Neural progenitor cell (in vitro differentiated cells): ENCODE results near the gene MYL5.

Source experiments
- EZH2 ChIP-seq: fragments of 200-600 bp; sonication (generic); IDR thresholded peaks from 2 replicates; pipeline ENCODE4 v1.6.1; 2017; ENCODE audit warnings: antibody characterized with exemption, mild to moderate bottlenecking, moderate library complexity
- EZH2phosphoT487 ChIP-seq: fragments of 200-600 bp; sonication (generic); IDR thresholded peaks from 2 replicates; pipeline ENCODE4 v1.6.1; 2017; ENCODE audit warnings: antibody characterized with exemption
- TF ChIP-seq, protein P1 (sequence below): fragments of 200-600 bp; sonication (generic); IDR thresholded peaks from 2 replicates; pipeline ENCODE4 v1.5.1; 2017; ENCODE audit warnings: antibody characterized with exemption, mild to moderate bottlenecking

DNA sequence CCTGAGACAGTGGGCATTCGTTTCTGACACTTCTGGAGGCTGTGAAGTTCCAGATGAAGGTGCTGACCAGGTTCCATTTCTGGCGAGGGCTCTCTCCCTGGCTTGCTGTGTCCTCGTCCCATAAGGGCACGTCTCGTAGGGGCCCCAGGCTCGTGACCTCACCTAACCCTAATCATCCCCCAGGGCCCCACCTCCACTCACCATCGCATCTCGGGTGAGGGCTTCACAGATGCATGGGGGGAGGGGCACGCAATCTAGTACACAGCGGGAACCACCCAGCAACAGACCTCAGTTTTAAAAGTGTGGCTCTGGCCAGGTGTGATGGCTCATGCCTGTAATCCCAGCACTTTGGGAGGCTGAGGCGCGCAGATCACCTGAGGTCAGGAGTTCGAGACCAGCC, 26.9 kb upstream of the MYL5 start:
- TF ChIP-seq, protein P1, sequence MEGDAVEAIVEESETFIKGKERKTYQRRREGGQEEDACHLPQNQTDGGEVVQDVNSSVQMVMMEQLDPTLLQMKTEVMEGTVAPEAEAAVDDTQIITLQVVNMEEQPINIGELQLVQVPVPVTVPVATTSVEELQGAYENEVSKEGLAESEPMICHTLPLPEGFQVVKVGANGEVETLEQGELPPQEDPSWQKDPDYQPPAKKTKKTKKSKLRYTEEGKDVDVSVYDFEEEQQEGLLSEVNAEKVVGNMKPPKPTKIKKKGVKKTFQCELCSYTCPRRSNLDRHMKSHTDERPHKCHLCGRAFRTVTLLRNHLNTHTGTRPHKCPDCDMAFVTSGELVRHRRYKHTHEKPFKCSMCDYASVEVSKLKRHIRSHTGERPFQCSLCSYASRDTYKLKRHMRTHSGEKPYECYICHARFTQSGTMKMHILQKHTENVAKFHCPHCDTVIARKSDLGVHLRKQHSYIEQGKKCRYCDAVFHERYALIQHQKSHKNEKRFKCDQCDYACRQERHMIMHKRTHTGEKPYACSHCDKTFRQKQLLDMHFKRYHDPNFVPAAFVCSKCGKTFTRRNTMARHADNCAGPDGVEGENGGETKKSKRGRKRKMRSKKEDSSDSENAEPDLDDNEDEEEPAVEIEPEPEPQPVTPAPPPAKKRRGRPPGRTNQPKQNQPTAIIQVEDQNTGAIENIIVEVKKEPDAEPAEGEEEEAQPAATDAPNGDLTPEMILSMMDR, result no peak
- TF ChIP-seq EZH2 (no peak), EZH2phosphoT487 (no peak)
